NK-92 treated with Interleukin-12 subunit alpha and Interleukin-12 subunit beta, amount 100 ng/mL, for 24 hours (cell line): ENCODE data around the gene AKR1E2.
"Not testable (repeated sequence)": the region's sequence is repeated elsewhere in the genome, so short reads cannot be mapped to it uniquely, and the experiment has no call there.

ENCODE experiments used
- DNase-seq: peaks from one replicate; lab custom pipeline; 2025; lab: John Stamatoyannopoulos, UW

Gene AKR1E2

GRCh38 chr10:4813496-4813895, 12.5 kb upstream of the AKR1E2 start:
- DNase-seq: no peak

GRCh38 chr10:4815646-4816180, 10.3 kb upstream of the AKR1E2 start:
- not testable (repeated sequence) for DNase-seq

DNA sequence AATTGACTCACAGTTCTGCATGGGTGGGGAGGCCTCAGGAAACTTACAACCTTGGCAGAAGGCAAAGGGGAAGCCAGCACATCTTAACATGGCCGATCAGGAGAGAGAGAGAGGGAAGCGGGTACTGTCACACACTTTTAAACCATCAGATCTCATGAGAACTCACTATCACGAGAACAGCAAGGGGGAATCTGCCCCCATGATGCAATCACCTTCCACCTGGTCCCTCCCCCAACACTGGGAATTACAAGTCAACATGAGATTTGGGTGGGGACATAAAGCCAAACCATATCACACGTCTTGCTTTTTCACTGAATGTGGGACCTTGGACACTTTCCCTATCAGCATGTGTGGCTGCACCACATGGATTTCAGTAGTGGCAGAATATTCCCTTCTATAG, 9.0 kb upstream of the AKR1E2 start:
- DNase-seq: no peak

- no peak for DNase-seq
These were observed 6.9 kb upstream of the AKR1E2 start for GRCh38 chr10:4819067-4819466.

GRCh38 chr10:4819707-4820106, 6.3 kb upstream of the AKR1E2 start:
- no peak for DNase-seq

GRCh38 chr10:4820804-4821401, 5.1 kb upstream of the AKR1E2 start:
- DNase-seq: no peak

- no peak for DNase-seq
These were observed 3.8 kb upstream of the AKR1E2 start for GRCh38 chr10:4822208-4822607.

DNA sequence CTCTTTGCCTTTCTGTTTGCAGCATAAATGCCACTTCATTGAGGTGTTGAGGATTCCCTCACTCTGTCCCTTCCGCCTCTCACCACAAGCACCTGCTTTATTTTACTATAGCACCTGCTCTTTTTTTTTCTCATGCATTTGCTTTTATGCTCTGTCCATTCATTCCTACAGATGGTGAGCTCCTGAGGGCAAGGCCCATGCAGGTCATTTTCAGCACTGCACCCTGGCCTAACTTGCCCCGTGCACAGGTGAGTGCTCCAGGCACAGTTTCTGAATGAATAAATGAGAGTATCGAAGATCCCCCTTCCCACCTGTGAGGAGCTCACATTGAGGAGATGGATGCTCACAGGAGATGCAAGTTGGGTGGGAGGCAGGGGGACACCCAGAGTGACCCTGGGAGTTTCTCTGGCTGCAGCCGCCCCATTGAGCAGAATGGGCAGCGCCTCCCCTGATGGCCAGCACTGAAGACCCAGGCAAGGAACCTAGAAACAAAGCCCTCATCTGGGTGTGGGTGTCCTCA, 1.2 kb upstream of the AKR1E2 start:
- DNase-seq: no peak

- no peak for DNase-seq
These were observed 545 bp upstream of the AKR1E2 start for GRCh38 chr10:4825456-4825867.

GRCh38 chr10:4826792-4827324, 851 bp downstream of the AKR1E2 start:
- no peak for DNase-seq

- DNase-seq: no peak
These were observed 2.0 kb downstream of the AKR1E2 start for GRCh38 chr10:4828005-4828404.

DNA sequence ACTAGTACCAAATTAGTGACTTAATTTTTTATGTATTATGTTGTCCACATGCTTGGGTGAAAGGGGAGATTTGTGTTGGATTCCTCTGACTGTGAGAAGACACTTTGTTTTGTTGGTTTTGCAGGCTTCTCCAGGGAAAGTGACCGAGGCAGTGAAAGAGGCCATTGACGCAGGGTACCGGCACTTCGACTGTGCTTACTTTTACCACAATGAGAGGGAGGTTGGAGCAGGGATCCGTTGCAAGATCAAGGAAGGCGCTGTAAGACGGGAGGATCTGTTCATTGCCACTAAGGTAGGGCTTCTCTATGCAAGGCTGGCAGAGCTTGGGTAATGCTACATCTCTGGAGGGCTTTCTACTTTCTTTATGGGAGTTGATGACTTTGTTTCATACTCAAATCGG, 4.5 kb downstream of the AKR1E2 start:
- no peak for DNase-seq

DNA sequence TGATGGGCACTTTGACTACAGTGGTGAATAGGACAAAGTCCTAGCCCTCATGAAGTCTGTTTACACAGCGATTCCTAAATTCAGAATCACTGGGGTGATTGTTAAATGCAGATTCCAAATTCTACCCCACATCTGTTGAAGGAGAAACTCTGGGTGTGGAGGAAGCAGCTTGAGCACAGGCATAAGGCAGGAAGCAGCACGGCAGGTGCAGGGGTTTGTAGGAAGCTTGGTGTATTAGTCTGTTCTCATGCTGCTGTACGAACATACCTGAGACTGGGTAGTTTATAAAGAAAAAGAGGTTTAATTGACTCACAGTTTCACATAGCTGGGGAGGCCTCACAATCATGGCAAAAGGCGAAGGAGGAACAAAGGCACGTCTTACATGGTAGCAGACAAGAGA, 5.1 kb downstream of the AKR1E2 start:
- no peak for DNase-seq

- DNase-seq: no peak
These were observed 7.3 kb downstream of the AKR1E2 start for GRCh38 chr10:4833286-4833685.

GRCh38 chr10:4834898-4835405, 8.9 kb downstream of the AKR1E2 start:
- no peak for DNase-seq

DNA sequence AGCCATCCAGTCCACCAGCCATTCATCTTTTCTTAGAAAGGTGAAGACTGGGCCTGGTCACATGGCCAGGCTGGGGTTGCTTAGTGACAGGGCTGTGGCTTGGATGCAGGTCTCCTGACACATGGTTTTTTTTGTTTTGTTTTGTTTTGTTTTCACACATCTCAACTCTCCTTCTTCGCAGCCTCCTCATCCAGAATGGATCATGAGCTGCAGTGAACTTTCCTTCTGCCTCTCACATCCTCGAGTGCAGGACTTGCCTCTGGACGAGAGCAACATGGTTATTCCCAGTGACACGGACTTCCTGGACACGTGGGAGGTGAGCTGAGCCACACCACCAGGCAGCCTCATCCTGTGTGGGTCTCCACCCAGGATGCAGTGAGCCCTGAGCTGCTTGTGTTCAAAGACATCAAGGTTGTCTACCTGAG, 9.5 kb downstream of the AKR1E2 start:
- no peak for DNase-seq

GRCh38 chr10:4836416-4836969, 10.5 kb downstream of the AKR1E2 start:
- DNase-seq: no peak

- no peak for DNase-seq
These were observed 11.5 kb downstream of the AKR1E2 start for GRCh38 chr10:4837551-4837950.

GRCh38 chr10:4838743-4839142, 12.7 kb downstream of the AKR1E2 start:
- no peak for DNase-seq

- DNase-seq: no peak
These were observed 13.3 kb downstream of the AKR1E2 start for GRCh38 chr10:4839353-4839752.

DNA sequence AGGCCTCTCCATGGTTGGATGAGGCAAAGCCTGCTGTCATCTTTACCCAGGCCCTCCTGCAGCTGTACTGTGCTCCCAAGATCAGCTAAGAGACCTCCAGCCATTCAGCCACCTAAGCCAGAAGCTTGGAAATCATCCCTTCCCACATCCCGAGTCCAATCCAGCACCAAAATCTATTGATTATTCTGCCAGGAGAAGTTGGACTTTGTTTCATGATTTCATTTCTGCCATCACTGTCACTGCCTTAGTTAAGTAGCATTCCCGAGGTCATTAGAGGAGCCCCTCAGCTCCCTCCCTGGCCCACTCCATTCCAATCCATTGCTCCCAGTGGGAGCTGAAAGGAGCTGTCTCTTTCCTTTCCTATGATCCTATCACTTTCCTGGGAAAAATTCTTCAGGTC, 14.1 kb downstream of the AKR1E2 start:
- no peak for DNase-seq

GRCh38 chr10:4843525-4844180, 17.6 kb downstream of the AKR1E2 start:
- no peak for DNase-seq

DNA sequence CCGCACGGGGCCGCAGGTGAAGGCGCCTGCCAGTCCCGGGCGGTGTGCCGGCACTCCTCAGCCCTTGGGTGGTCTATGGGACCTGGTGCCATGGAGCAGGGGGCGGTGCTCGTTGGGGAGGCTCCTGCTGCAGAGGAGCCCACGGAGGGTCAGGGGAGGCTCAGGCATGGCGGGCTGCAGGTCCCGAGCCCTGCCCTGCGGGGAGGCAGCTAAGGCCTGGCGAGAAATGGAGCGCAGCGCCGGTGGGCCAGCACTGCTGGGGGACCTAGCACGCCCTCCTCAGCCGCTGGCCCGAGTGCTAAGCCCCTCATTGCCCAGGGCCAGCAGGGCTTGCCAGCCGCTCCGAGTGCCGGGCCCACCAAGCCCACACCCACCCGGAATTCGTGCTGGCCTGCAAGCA, 18.9 kb downstream of the AKR1E2 start:
- no peak for DNase-seq
